SK-N-SH treated with all-trans-retinoic acid at 6 μM for 48 hours (cell line): ENCODE measurements around the gene RSKR.

Experiments used
- ATAC-seq: fragments of 200-7000 bp; cut with Tn5 transposase; 3 replicates; pipeline ENCODE4 v1.9.1; 2020; ENCODE audit warnings: mild to moderate bottlenecking, moderate library complexity
- BACH2 ChIP-seq: fragments of 250-450 bp; sonication (Bioruptor Pico); IDR thresholded peaks from 2 replicates; pipeline ENCODE4 v1.9.0; 2021; ENCODE audit warnings: mild to moderate bottlenecking, borderline replicate concordance
- ISL1 ChIP-seq: fragments of 250-450 bp; sonication (Bioruptor Pico); IDR thresholded peaks from 2 replicates; pipeline ENCODE4 v2.1.2; 2022; ENCODE audit warnings: mild to moderate bottlenecking, moderate library complexity
- OSR1 ChIP-seq: fragments of 250-450 bp; sonication (Bioruptor Pico); IDR thresholded peaks from 2 replicates; pipeline ENCODE4 v1.8.0; 2022; ENCODE audit warnings: moderate library complexity, mild to moderate bottlenecking, inconsistent platforms

RSKR gene

DNA sequence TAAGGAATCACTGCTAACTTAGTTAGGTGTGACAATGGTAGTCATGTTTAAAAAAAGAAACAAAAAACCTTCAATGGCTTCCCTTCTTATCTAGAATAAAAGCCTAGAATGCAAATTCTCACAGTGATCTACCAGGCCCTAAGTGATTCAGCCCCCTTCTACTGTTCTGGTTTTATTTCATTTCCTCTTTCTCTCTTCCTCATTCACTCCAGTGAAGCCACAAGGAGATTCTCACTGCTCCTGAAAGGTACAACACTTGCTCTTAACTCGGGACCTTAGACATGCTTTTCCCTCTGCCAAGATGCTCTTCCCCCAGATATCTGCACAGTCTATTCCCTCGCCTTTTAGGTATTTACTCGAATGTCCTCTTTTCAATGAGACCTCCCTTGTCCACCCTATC is 46.4 kb downstream of the RSKR start:
- no peak for ATAC-seq
- TF ChIP-seq OSR1 (CRISPR knock-in tag): no peak

DNA sequence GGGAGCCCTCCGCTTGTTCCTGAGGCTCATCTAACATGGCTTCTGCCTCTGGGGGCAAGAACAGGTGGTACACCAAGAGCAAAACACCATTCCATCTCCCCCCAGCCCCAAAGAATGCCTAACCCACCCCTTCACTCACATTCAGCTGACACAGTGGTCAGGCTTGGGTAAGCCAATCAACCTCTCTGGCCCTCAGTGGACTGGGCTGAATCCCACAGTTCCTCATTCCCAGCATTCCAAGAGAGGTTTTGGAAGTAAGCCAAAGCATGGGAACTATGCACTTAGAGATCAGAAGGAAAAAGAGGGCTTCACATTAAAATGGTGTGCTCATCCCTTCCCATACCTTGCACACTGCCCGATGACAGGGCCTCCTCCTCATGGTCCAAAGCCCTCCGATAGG is 50.5 kb downstream of the RSKR start:
- peak; percentile 88 for ATAC-seq
- TF ChIP-seq BACH2: no peak
- peak; percentile 39; the same call in 1 of the 2 replicates for TF ChIP-seq ISL1 (CRISPR knock-in tag)
